ENCODE data around the gene PAK3. TPM values are rescaled to one million over a fixed set of nuclear protein-coding genes. Genes with fewer than 3 reads are reported as not detected.

The PAK3 gene
- total and polyA plus RNA-seq, 2 experiments from 2014 or later, result 5.0 to 5.4 TPM

- H3K27ac ChIP-seq (ENCODE audit: low read depth), result no peak overlapping the region
- H3K4me3 Mint-ChIP-seq, result no peak overlapping the region
- H3F3A ChIP-seq (replicated peaks; ENCODE audit: low read depth), result no peaks in the 10 kb centered on the region
- no peak overlapping the region for H3K4me3 ChIP-seq
- no peak overlapping the region for H2AFZ ChIP-seq
- peaks cover 21% of the 10 kb centered on the region for H3K4me1 Mint-ChIP-seq
- TF ChIP-seq NANOG (IDR thresholded peaks at IDR 0.05; ENCODE audit: borderline replicate concordance), result no peak
- TF ChIP-seq EZH2phosphoT487 (IDR thresholded peaks at IDR 0.05; ENCODE audit: unreplicated experiment), result no peak
- TF ChIP-seq ZNF331 (CRISPR knock-in tag; IDR thresholded peaks at IDR 0.05; ENCODE audit: low read depth), result no peak
- no peak overlapping the region for H3K27ac Mint-ChIP-seq
- H3K36me3 ChIP-seq (ENCODE audit: insufficient read depth), result no peaks in the 10 kb centered on the region
- no peak for ATAC-seq
- H4K20me1 ChIP-seq (replicated peaks; ENCODE audit: insufficient read depth), result no peaks in the 10 kb centered on the region
- DNase-seq (ENCODE audit: low spot score), result no peak
- no peaks in the 10 kb centered on the region for H3K79me2 ChIP-seq (replicated peaks; ENCODE audit: insufficient read depth)
- H3K9me2 ChIP-seq (ENCODE audit: insufficient read depth), result no peaks in the 10 kb centered on the region
- no peaks in the 10 kb centered on the region for H3K36me3 Mint-ChIP-seq (ENCODE audit: low read depth)
- H3K27me3 Mint-ChIP-seq (ENCODE audit: insufficient read depth, low read depth, poor library complexity), result peaks cover 2% of the 10 kb centered on the region
- H3K27me3 ChIP-seq (ENCODE audit: insufficient read depth), result no peaks in the 10 kb centered on the region
- no peak overlapping the region for H3K4me2 ChIP-seq
- H3K4me1 ChIP-seq (ENCODE audit: insufficient read depth), result peaks cover 7% of the 10 kb centered on the region; the same call in 1 of the 2 replicates
- no peaks in the 10 kb centered on the region for H3K9me3 Mint-ChIP-seq
Observed at GRCh38 chrX:111268506-111268905, 172.5 kb downstream of the PAK3 start.

- H3K4me3 Mint-ChIP-seq, result peak within 1 kb of the TSS; percentile 47
- H3K4me1 Mint-ChIP-seq, result peaks cover 21% of the 10 kb centered on the region
- Histone ChIP-seq H3K4me3 (no peak within 1 kb of the TSS), H2AFZ (peak within 1 kb of the TSS; percentile 20; the same call in 1 of the 2 replicates), H3K9me2 (ENCODE audit: insufficient read depth) (no peaks in the 10 kb centered on the region), H3K79me2 (replicated peaks; ENCODE audit: insufficient read depth) (no peaks in the 10 kb centered on the region), H3K4me2 (peak within 1 kb of the TSS; percentile 46; the same call in 1 of the 2 replicates), H3K4me1 (ENCODE audit: insufficient read depth) (peaks cover 7% of the 10 kb centered on the region; the same call in 1 of the 2 replicates), H3K27ac (ENCODE audit: low read depth) (no peak within 1 kb of the TSS), H3K27me3 (ENCODE audit: insufficient read depth) (no peaks in the 10 kb centered on the region), H3K36me3 (ENCODE audit: insufficient read depth) (no peaks in the 10 kb centered on the region), H4K20me1 (replicated peaks; ENCODE audit: insufficient read depth) (no peaks in the 10 kb centered on the region), H3F3A (replicated peaks; ENCODE audit: low read depth) (no peaks in the 10 kb centered on the region)
- DNase-seq (ENCODE audit: low spot score) (peak; percentile 69), ATAC-seq (peak; percentile 93)
- H3K27me3 Mint-ChIP-seq (ENCODE audit: insufficient read depth, low read depth, poor library complexity), result peaks cover 2% of the 10 kb centered on the region
- H3K27ac Mint-ChIP-seq, result 0 out of 2 replicates have a peak within 1 kb of the TSS, but pooled peaks have one; percentile 62
- no peaks in the 10 kb centered on the region for H3K9me3 Mint-ChIP-seq
- H3K36me3 Mint-ChIP-seq (ENCODE audit: low read depth), result no peaks in the 10 kb centered on the region
- TF ChIP-seq POLR2AphosphoS5 (IDR thresholded peaks at IDR 0.05; ENCODE audit: low read depth) (no peak), ZNF331 (CRISPR knock-in tag; IDR thresholded peaks at IDR 0.05; ENCODE audit: low read depth) (no peak), STAT1 (IDR thresholded peaks at IDR 0.05; ENCODE audit: unreplicated experiment) (no peak), CTCF (conservative IDR thresholded peaks at IDR 0.05; ENCODE audit: low read depth in 2 of 2) (no peak), JUNB (IDR thresholded peaks at IDR 0.05; ENCODE audit: unreplicated experiment) (no peak), ZNF114 (CRISPR knock-in tag; IDR thresholded peaks at IDR 0.05) (no peak), NANOG (IDR thresholded peaks at IDR 0.05; ENCODE audit: borderline replicate concordance) (no peak), ETS1 (IDR thresholded peaks at IDR 0.05) (no peak), CREB1 (CRISPR knock-in tag; IDR thresholded peaks at IDR 0.05; ENCODE audit: low read depth) (no peak), REST (IDR thresholded peaks at IDR 0.05; ENCODE audit: unreplicated experiment) (no peak), EZH2 (IDR thresholded peaks at IDR 0.05; ENCODE audit: low read depth, unreplicated experiment) (no peak)
Observed at GRCh38 chrX:111270339-111270738, 174.3 kb downstream of the PAK3 start, which contains the start of gene CAPN6. TSS of gene CAPN6 (minus strand) at chrX:111270483. CDS start at chrX:111263936, 6,547 bp downstream.
